ENCODE data around the gene C1orf53.

Gene C1orf53

GRCh38 chr1:197902454-197903195 lies at the start of gene C1orf53:
Gene C1orf53, plus strand, starts transcription at chr1:197902630. Its CDS starts 20 bp downstream, at chr1:197902650.
- H3K27ac ChIP-seq (ENCODE audit: extremely low read depth, low read depth, low read length): peak within 1 kb of the TSS; percentile 95
- POLR2A ChIA-PET: interaction anchor here (0.8 to 3.1 kb wide), 6 partner anchors 9 to 263 kb away, joined by 3 to 16 read pairs (median 4); partner anchors contain the start of gene LHX9
- CTCF ChIA-PET: interaction anchor here (0.6 to 1.9 kb wide), 7 partner anchors 22 to 780 kb away, joined by 3 to 7 read pairs (median 4); no protein-coding TSS in a partner anchor
- TF ChIP-seq ZNF239 (tag by site-specific recombination; IDR thresholded peaks at IDR 0.05) (no peak), GLI4 (tag by site-specific recombination; IDR thresholded peaks at IDR 0.05) (peak; percentile 90), KLF17 (tag by site-specific recombination; IDR thresholded peaks at IDR 0.05) (peak; percentile 82; the same call in 1 of the 2 replicates), AEBP2 (tag by site-specific recombination; IDR thresholded peaks at IDR 0.05; ENCODE audit: borderline replicate concordance) (no peak), ZNF561 (tag by site-specific recombination; IDR thresholded peaks at IDR 0.05; ENCODE audit: borderline replicate concordance) (peak; percentile 96), ZNF776 (tag by site-specific recombination; IDR thresholded peaks at IDR 0.05; ENCODE audit: borderline replicate concordance) (no peak), HOXD13 (CRISPR knock-in tag; IDR thresholded peaks at IDR 0.05; ENCODE audit: borderline replicate concordance) (no peak; the same call in 1 of the 2 replicates), KLF10 (tag by site-specific recombination; IDR thresholded peaks at IDR 0.05) (0 out of 2 replicates have a peak, but pooled peaks have one; percentile 50), MYNN (tag by site-specific recombination; IDR thresholded peaks at IDR 0.05; ENCODE audit: borderline replicate concordance) (no peak), ZNF626 (tag by site-specific recombination; IDR thresholded peaks at IDR 0.05) (peak; percentile 90; the same call in 1 of the 2 replicates), ZNF366 (tag by site-specific recombination; conservative IDR thresholded peaks at IDR 0.05) (peak; percentile 94), ZBTB11 (tag by site-specific recombination; conservative IDR thresholded peaks at IDR 0.05; ENCODE audit: low read depth) (peak; percentile 62; the same call in 1 of the 2 replicates), ZNF138 (tag by site-specific recombination; IDR thresholded peaks at IDR 0.05; ENCODE audit: borderline replicate concordance) (no peak), KLF16 (tag by site-specific recombination; IDR thresholded peaks at IDR 0.05) (peak; percentile 90), ZBTB44 (tag by site-specific recombination; IDR thresholded peaks at IDR 0.05) (0 out of 2 replicates have a peak, but pooled peaks have one; percentile 43), ZNF341 (tag by site-specific recombination; IDR thresholded peaks at IDR 0.05; ENCODE audit: low read depth) (peak; percentile 97), ZNF580 (tag by site-specific recombination; IDR thresholded peaks at IDR 0.05) (peak; percentile 79; the same call in 1 of the 2 replicates), ZBTB26 (tag by site-specific recombination; optimal IDR thresholded peaks at IDR 0.05) (peak; percentile 96), ZIC2 (tag by site-specific recombination; IDR thresholded peaks at IDR 0.05) (peak; percentile 47; the same call in 1 of the 2 replicates), ZNF280D (tag by site-specific recombination; IDR thresholded peaks at IDR 0.05) (peak; percentile 68; the same call in 1 of the 2 replicates), ZXDB (tag by site-specific recombination; IDR thresholded peaks at IDR 0.05) (peak; percentile 93), ZNF549 (tag by site-specific recombination; IDR thresholded peaks at IDR 0.05) (0 out of 2 replicates have a peak, but pooled peaks have one; percentile 2), ZNF324 (tag by site-specific recombination; IDR thresholded peaks at IDR 0.05) (peak; percentile 48; the same call in 1 of the 2 replicates)

More at GRCh38 chr1:197902454-197903195, at the start of gene C1orf53:
- H3K36me3 ChIP-seq (ENCODE audit: control insufficient read depth in 2 of 2, insufficient read depth in 1 of 2, low read length in 2 of 2): no peaks in the 10 kb centered on the region
- H3K4me3 ChIP-seq (ENCODE audit: low read depth, low read length): peak within 1 kb of the TSS; percentile 88
- no peaks in the 10 kb centered on the region for H3K9me3 ChIP-seq (ENCODE audit: control insufficient read depth, insufficient read depth, low read depth, low read length)
- 0 out of 2 replicates have a peak, but pooled peaks cover 2% of the 10 kb centered on the region for H3K4me1 ChIP-seq (ENCODE audit: control insufficient read depth, insufficient read depth, low read length)

Data from HEK293 (cell line).